ENCODE data around the gene FBXL20. TPM values are rescaled to one million over a fixed set of nuclear protein-coding genes. Genes with fewer than 3 reads are reported as not detected.
A peak's percentile ranks its signal among the peaks of the same experiment; 100 is the strongest.

FBXL20 gene
- total and polyA plus RNA-seq, 9 of the 15 experiments (the other 6 are each of a cell fraction or from before 2014, with no cell fraction given): 1.8 to 15.1 (median 5.6) TPM

GRCh38 chr17:39335704-39336223 is 65.7 kb downstream of the FBXL20 start (continued):
- no peak for TF ChIP-seq SNAPC5 (CRISPR knock-in tag; IDR thresholded peaks at IDR 0.05)
- TF ChIP-seq, protein P1, sequence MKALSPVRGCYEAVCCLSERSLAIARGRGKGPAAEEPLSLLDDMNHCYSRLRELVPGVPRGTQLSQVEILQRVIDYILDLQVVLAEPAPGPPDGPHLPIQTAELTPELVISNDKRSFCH (CRISPR knock-in tag; IDR thresholded peaks at IDR 0.05): no peak
- TF ChIP-seq, protein P1 (tag; IDR thresholded peaks at IDR 0.05): peak; percentile 59; the same call in 1 of the 2 replicates
- TF ChIP-seq ZNF165 (CRISPR knock-in tag; IDR thresholded peaks at IDR 0.05; ENCODE audit: borderline replicate concordance): no peak
- TF ChIP-seq NR2C2 (CRISPR knock-in tag; IDR thresholded peaks at IDR 0.05): no peak
- no peak for TF ChIP-seq NR2C2 (tag; IDR thresholded peaks at IDR 0.05)
- no peak for TF ChIP-seq BACH1 (tag; IDR thresholded peaks at IDR 0.05)
- TF ChIP-seq PTBP1 (IDR thresholded peaks at IDR 0.05; ENCODE audit: low read depth, low read length): no peak
- TF ChIP-seq, protein P2, sequence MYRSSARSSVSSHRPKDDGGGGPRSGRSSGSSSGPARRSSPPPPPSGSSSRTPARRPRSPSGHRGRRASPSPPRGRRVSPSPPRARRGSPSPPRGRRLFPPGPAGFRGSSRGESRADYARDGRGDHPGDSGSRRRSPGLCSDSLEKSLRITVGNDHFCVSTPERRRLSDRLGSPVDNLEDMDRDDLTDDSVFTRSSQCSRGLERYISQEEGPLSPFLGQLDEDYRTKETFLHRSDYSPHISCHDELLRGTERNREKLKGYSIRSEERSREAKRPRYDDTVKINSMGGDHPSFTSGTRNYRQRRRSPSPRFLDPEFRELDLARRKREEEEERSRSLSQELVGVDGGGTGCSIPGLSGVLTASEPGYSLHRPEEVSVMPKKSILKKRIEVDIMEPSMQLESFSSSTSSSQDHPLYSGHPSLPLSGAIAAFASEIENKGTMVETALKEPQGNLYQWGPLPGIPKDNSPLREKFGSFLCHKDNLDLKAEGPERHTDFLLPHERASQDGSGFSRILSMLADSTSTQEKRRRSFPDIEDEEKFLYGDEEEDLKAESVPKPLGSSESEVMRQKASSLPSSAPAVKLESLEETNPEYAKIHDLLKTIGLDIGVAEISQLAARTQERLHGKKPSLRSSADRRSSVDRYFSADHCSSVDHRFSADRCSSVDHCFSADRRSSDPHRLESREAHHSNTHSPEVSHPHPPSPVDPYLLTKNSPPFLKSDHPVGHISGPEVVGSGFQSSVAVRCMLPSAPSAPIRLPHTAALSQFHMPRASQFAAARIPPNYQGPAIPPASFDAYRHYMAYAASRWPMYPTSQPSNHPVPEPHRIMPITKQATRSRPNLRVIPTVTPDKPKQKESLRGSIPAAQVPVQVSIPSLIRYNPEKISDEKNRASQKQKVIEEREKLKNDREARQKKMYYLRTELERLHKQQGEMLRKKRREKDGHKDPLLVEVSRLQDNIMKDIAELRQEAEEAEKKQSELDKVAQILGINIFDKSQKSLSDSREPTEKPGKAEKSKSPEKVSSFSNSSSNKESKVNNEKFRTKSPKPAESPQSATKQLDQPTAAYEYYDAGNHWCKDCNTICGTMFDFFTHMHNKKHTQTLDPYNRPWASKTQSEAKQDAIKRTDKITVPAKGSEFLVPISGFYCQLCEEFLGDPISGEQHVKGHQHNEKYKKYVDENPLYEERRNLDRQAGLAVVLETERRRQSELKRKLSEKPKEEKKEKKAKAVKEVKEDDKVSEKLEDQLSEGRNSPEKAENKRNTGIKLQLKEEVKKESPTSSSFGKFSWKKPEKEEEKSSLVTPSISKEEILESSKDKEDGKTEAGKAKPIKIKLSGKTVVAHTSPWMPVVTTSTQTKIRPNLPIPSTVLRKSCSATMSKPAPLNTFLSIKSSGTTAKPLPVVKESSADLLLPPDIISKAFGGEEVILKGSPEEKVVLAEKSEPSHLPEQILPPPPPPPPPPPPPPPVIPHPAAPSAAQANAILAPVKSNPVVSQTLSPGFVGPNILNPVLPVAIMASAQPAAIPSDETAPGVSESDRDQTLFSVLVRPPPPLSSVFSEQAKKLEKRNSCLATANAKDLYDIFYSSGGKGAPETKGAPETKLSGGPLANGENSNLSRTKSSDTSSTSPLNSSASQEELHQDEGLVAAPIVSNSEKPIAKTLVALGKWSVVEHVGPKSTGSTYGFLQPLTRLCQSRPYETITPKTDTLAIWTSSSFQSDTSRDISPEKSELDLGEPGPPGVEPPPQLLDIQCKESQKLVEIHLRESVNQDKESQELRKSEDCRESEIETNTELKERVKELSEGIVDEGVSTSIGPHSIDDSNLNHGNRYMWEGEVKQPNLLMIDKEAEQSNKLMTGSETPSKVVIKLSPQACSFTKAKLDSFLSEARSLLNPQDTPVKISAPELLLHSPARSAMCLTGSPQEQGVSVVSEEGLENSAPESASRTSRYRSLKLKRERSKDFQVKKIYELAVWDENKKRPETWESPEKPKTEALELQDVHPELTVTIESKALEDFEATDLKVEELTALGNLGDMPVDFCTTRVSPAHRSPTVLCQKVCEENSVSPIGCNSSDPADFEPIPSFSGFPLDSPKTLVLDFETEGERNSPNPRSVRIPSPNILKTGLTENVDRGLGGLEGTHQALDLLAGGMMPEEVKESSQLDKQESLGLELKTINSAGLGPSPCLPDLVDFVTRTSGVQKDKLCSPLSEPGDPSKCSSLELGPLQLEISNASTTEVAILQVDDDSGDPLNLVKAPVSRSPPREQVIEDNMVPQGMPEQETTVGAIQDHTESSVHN (IDR thresholded peaks at IDR 0.05; ENCODE audit: borderline replicate concordance in 1 of 2, low read depth in 1 of 2): no peak
- TF ChIP-seq ZEB2 (IDR thresholded peaks at IDR 0.05): no peak
- TF ChIP-seq PRMT5 (CRISPR knock-in tag; IDR thresholded peaks at IDR 0.05): no peak
- peak; percentile 58; the same call in 1 of the 2 replicates for TF ChIP-seq GTF2A2 (tag; IDR thresholded peaks at IDR 0.05)
- TF ChIP-seq GABPB1 (CRISPR knock-in tag; IDR thresholded peaks at IDR 0.05): no peak
- 0 out of 2 replicates have a peak, but pooled peaks have one; percentile 18 for TF ChIP-seq ZBTB17 (CRISPR knock-in tag; IDR thresholded peaks at IDR 0.05)
- TF ChIP-seq CEBPG (CRISPR knock-in tag; IDR thresholded peaks at IDR 0.05): no peak
- no peak for TF ChIP-seq CEBPG (tag; conservative IDR thresholded peaks at IDR 0.05 in 1 of 2, IDR thresholded peaks at IDR 0.05 in 1 of 2)
- TF ChIP-seq, protein P3, sequence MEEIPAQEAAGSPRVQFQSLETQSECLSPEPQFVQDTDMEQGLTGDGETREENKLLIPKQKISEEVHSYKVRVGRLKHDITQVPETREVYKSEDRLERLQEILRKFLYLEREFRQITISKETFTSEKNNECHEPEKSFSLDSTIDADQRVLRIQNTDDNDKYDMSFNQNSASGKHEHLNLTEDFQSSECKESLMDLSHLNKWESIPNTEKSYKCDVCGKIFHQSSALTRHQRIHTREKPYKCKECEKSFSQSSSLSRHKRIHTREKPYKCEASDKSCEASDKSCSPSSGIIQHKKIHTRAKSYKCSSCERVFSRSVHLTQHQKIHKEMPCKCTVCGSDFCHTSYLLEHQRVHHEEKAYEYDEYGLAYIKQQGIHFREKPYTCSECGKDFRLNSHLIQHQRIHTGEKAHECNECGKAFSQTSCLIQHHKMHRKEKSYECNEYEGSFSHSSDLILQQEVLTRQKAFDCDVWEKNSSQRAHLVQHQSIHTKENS (CRISPR knock-in tag; IDR thresholded peaks at IDR 0.05): no peak
- no peak for TF ChIP-seq ZNF512 (tag; IDR thresholded peaks at IDR 0.05)
